ENCODE results near the gene SP2. TPM values are rescaled to one million over a fixed set of nuclear protein-coding genes. Genes with fewer than 3 reads are reported as not detected.

Gene SP2
- total and polyA plus RNA-seq, 2 of the 8 experiments (the other 6 are each of a cell fraction or from before 2014, with no cell fraction given) = 5.6 to 13.8 TPM

GRCh38 chr17:47850373-47850691 lies 45.7 kb upstream of the SP2 start:
- no peak overlapping the region for H4K5ac ChIP-seq (ENCODE audit: insufficient read length, low read depth, low read length)
- no peak overlapping the region for H3K56ac ChIP-seq (replicated peaks; ENCODE audit: insufficient read length, low read depth, low read length)
- no peak overlapping the region for H2AFZ ChIP-seq (ENCODE audit: low read length)
- DNase-seq (ENCODE audit: low read depth in 1 of 2, low spot score in 2 of 2) = no peak
- peaks cover 3 to 5% of the 10 kb centered on the region in 2 experiments for H4K20me1 ChIP-seq (replicated peaks in 1 of 2; ENCODE audit: control insufficient read depth in 1 of 2, insufficient read depth in 2 of 2, low read length in 2 of 2)
- FAIRE-seq = no peak
- H2BK20ac ChIP-seq (ENCODE audit: low read length) = no peak overlapping the region
- TF ChIP-seq SUZ12 (IDR thresholded peaks at IDR 0.05; ENCODE audit: low read length) = peak; percentile 76; the same call in 1 of the 2 replicates
- peak; percentile 78 for TF ChIP-seq EZH2 (IDR thresholded peaks at IDR 0.05; ENCODE audit: low read depth, low read length, severe bottlenecking)
- no peak for TF ChIP-seq GABPA (IDR thresholded peaks at IDR 0.05; ENCODE audit: borderline replicate concordance, insufficient read depth, low read length)
- no peak for TF ChIP-seq MAFK (IDR thresholded peaks at IDR 0.05; ENCODE audit: low read depth, low read length)
- peak; percentile 11 for TF ChIP-seq RNF2 (IDR thresholded peaks at IDR 0.05; ENCODE audit: borderline replicate concordance, low read depth, low read length, missing control alignments, poor library complexity, severe bottlenecking)
- no peak for TF ChIP-seq KDM5A (IDR thresholded peaks at IDR 0.05; ENCODE audit: low read length)
- no peak for TF ChIP-seq SP2 (IDR thresholded peaks at IDR 0.05; ENCODE audit: low read length)
- H3K9ac ChIP-seq (replicated peaks in 1 of 4; ENCODE audit: extremely low read depth in 1 of 4, low read depth in 3 of 4, low read length in 3 of 4) = no peak overlapping the region
- no peak overlapping the region for H3K27ac ChIP-seq (ENCODE audit: low read depth, low read length)
- H3K79me1 ChIP-seq (ENCODE audit: low read depth, low read length) = no peaks in the 10 kb centered on the region
- H3K18ac ChIP-seq (ENCODE audit: extremely low read depth, low read length) = no peak overlapping the region
- H2AK5ac ChIP-seq (ENCODE audit: low read depth, low read length) = no peak overlapping the region; the same call in 1 of the 2 replicates
- peak overlapping the region; percentile 39 to 67 (median 63) for H3K4me3 ChIP-seq (ENCODE audit: extremely low read depth in 1 of 4, insufficient read depth in 2 of 4, low read depth in 3 of 4, low read length in 4 of 4)
- H2BK15ac ChIP-seq (ENCODE audit: low read length) = peak overlapping the region; percentile 40; the same call in 1 of the 2 replicates
- H3K36me3 ChIP-seq (ENCODE audit: control insufficient read depth in 2 of 4, insufficient read depth in 4 of 4, low read length in 3 of 4) = no peaks in the 10 kb centered on the region
- H3K23me2 ChIP-seq (ENCODE audit: low read depth, low read length) = peaks cover 23% of the 10 kb centered on the region
- no peak overlapping the region for H3K23ac ChIP-seq (ENCODE audit: insufficient read length)
- H2BK5ac ChIP-seq (ENCODE audit: low read depth, low read length) = peak overlapping the region; percentile 52; the same call in 1 of the 2 replicates
- ChIA-PET CTCF (ENCODE audit: partially characterized antibody) (interaction anchor here (15.3 to 33.0 kb wide), 5 partner anchors 6 to 99 kb away, joined by 246 to 1206 read pairs (median 373); partner anchors contain the start of genes PNPO, PRR15L, SCRN2 and SP2), POLR2A (ENCODE audit: partially characterized antibody) (interaction anchor here (0.7 to 12.4 kb wide), 10 partner anchors 10 to 41 kb away, joined by 3 to 134 read pairs (median 4); partner anchors contain the start of genes LRRC46, MRPL10, SCRN2 and SP2)
- no peaks in the 10 kb centered on the region for H3K9me3 ChIP-seq (ENCODE audit: insufficient read depth in 2 of 2, low read depth in 1 of 2, low read length in 1 of 2)
- no peaks in the 10 kb centered on the region for H3K79me2 ChIP-seq (ENCODE audit: control insufficient read depth in 1 of 2, insufficient read depth in 2 of 2, low read length in 2 of 2)
- WGBS, 2 experiments (ENCODE audit: extremely low coverage in 1 of 2, insufficient coverage in 1 of 2, insufficient read length in 1 of 2, insufficient replicate concordance in 2 of 2, low coverage in 1 of 2, low lambda C conversion rate in 2 of 2, missing lambda C conversion rate in 1 of 2) = 13% methylated on average over 9 of the region's 9 CpGs; no CpG with 5 or more reads in 1 of the 2 experiments
- H2BK120ac ChIP-seq (replicated peaks; ENCODE audit: low read depth, low read length) = no peak overlapping the region
- no peak overlapping the region for H3K4ac ChIP-seq (replicated peaks; ENCODE audit: insufficient read length, low read depth, low read length)
- H3K14ac ChIP-seq (ENCODE audit: insufficient read length) = no peak overlapping the region
- no peak overlapping the region for H2BK12ac ChIP-seq (ENCODE audit: low read depth, low read length)
- peak overlapping the region; percentile 95 to 99 for H3K4me2 ChIP-seq (ENCODE audit: insufficient read depth in 1 of 2, low read depth in 2 of 2, low read length in 2 of 2)
- peaks cover 4 to 26% (median 15%) of the 10 kb centered on the region in 4 experiments for H3K4me1 ChIP-seq (replicated peaks in 1 of 4; ENCODE audit: control insufficient read depth in 3 of 4, insufficient read depth in 4 of 4, low read length in 3 of 4)
- H4K91ac ChIP-seq (replicated peaks; ENCODE audit: insufficient read length, low read length) = no peak overlapping the region
- peaks cover 64 to 92% (median 89%) of the 10 kb centered on the region in 4 experiments for H3K27me3 ChIP-seq (replicated peaks in 1 of 4; ENCODE audit: control insufficient read depth in 3 of 4, extremely low read depth in 1 of 4, insufficient read depth in 3 of 4, low read length in 3 of 4)
- H4K8ac ChIP-seq (ENCODE audit: extremely low read depth, insufficient read depth, low read length) = no peak overlapping the region
